Measurements from ENCODE around the gene SFMBT2.

SFMBT2 gene

DNA sequence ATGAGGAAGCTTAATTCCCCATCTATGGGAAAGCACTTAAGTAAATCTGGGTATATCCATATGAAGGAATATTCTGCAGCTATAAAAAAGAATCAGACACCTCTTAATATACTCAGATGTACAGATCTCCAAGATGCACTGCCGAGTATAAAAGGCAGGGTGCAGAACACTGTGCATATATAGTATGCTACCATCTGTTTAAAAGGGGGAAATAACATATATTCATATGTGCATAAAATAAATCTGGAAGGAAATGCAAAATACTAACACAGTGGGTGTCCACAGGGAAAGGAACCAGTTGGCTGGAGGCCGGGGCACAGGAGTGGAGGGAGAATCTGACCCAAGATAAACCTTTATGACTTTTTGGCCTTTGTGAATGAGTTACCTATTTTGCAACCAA, 201.4 kb downstream of the SFMBT2 start:
- no peak overlapping the region for H3K4me3 ChIP-seq (ENCODE audit: low read depth, low read length)
- TF ChIP-seq, protein P1, sequence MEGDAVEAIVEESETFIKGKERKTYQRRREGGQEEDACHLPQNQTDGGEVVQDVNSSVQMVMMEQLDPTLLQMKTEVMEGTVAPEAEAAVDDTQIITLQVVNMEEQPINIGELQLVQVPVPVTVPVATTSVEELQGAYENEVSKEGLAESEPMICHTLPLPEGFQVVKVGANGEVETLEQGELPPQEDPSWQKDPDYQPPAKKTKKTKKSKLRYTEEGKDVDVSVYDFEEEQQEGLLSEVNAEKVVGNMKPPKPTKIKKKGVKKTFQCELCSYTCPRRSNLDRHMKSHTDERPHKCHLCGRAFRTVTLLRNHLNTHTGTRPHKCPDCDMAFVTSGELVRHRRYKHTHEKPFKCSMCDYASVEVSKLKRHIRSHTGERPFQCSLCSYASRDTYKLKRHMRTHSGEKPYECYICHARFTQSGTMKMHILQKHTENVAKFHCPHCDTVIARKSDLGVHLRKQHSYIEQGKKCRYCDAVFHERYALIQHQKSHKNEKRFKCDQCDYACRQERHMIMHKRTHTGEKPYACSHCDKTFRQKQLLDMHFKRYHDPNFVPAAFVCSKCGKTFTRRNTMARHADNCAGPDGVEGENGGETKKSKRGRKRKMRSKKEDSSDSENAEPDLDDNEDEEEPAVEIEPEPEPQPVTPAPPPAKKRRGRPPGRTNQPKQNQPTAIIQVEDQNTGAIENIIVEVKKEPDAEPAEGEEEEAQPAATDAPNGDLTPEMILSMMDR (IDR thresholded peaks at IDR 0.05; ENCODE audit: control insufficient read depth, extremely low read depth, insufficient read depth), result no peak
- DNase-seq (ENCODE audit: low read depth), result no peak

DNA sequence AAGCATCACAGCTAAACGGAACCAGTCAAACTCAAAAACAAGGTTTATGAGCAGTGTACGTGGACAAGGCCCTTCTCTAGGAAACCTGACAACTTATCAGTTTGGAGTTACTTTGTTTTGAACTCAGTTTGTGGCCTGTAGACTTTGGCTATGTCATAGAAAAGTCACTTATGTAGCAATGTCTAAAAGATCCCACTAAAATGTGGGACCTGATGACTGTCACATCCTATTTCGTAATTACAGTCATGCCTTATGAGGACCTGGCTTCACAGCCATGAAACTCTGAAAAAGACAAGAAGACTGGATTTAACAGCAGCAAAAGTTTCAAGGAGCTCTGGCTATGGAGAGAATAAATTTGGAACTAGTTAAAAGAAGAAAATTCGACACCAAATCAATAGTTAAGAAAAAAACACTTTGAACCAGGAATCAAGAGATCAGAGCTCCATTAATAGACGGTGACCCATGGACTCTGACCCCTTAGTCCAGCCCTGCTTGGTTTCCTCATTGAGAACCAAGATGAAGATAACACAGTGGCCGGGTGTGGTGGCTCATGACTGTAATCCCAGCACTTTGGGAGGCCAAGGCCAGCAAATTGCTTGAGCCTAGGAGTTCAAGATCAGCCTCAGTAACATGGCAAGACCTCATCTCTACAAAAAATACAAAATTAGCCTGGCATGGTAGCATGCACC, 204.3 kb downstream of the SFMBT2 start:
- no peak for DNase-seq (ENCODE audit: low read depth)
- H3K4me3 ChIP-seq (ENCODE audit: low read depth, low read length), result no peak overlapping the region
- TF ChIP-seq, protein P1 (IDR thresholded peaks at IDR 0.05; ENCODE audit: control insufficient read depth, extremely low read depth, insufficient read depth), result no peak

DNA sequence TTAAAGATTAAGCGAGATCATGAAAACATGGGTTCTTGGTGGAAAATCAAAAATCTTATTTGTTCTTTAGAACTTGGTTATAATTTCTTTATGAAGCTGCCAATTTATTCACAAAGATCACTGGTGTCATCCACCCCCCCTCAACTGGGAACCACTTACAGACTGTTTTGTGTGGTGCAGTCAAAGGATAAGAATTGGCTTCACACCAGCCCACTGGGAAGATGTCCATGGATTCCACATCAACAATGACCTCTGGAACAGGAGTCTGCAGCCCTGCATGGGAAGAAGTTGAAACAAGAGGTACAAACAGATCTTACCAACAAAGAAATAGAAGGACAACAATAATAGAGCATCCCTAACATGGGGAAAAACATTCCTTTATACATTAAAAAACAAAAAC, 205.2 kb downstream of the SFMBT2 start:
- no peak overlapping the region for H3K4me3 ChIP-seq (ENCODE audit: low read depth, low read length)
- no peak for DNase-seq (ENCODE audit: low read depth)
- TF ChIP-seq, protein P1 (IDR thresholded peaks at IDR 0.05; ENCODE audit: control insufficient read depth, extremely low read depth, insufficient read depth), result no peak

DNA sequence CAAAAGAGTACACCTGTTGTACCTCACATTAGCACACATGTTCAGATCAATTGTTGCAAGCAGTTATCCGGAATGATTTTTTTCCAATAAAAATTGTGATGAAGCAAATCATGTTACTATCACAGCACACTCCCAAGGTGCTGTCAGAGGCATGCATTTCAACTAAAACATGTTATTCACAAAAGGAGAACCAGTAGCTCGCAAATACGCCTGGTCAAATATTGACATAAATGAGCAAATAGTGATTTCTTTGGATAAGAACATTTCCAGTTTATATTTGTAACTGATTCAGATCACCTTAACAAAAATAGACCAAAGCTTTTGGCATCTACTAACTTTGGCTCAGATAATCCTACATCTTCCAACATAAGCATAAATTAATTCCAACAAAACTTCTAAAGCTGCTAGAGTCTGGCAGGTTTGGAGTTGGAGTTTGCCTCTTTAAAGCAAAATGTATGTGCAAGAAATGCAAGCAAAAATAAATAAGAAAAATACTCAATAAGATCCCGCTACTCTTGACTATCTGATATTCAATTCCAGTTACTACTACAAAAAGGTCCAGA, 208.0 kb downstream of the SFMBT2 start:
- TF ChIP-seq, protein P1 (IDR thresholded peaks at IDR 0.05; ENCODE audit: control insufficient read depth, extremely low read depth, insufficient read depth), result no peak
- peak; percentile 79 for DNase-seq (ENCODE audit: low read depth)
- no peak overlapping the region for H3K4me3 ChIP-seq (ENCODE audit: low read depth, low read length)

DNA sequence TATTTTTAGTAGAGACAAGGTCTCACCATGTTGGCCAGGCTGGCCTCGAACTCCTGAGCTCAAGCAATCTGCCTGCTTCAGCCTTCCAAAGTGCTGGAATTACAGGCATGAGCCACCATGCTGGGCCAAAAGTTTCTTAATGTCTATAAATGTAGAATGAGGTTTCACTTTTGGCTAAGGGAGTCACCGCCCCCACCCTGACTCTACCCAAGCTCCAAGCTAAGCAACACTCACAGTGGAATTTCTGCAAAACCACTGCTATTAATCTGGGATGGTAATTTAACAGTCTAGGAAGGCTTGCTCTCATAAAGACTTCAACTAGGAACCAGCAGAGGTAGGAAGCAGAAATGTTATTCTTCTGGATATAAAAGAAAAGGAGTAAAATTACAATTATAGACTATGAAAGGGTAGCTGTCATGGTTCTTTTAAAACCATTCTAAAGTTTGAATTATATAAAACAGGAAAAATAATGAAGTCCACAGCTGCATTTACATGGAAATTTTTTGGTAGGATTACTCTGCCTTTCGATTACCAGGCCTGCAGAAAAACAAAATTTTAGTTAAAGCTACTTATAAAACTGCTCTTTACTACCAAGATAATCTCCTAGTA, 211.6 kb downstream of the SFMBT2 start:
- TF ChIP-seq, protein P1 (IDR thresholded peaks at IDR 0.05; ENCODE audit: control insufficient read depth, extremely low read depth, insufficient read depth), result no peak
- no peak overlapping the region for H3K4me3 ChIP-seq (ENCODE audit: low read depth, low read length)
- DNase-seq (ENCODE audit: low read depth), result no peak

DNA sequence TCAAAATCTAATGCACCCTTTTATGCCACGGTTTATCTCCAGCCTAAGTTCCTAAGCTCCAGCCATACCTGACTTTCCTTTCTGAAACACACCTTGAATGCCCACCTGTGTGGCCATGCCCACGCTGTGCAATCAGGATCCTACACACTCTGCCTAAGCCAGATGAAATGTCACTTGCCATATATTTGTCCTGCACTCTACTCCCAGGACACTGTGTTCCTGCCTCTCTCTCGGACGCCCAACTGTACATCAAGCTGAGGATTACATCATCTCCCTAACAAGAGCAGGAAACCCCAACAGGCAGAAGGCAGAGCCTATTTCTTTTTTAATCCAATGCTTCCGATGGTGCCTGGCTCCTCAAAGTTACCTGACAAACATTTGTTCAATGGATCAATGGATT, 214.6 kb downstream of the SFMBT2 start:
- TF ChIP-seq, protein P1 (IDR thresholded peaks at IDR 0.05; ENCODE audit: control insufficient read depth, extremely low read depth, insufficient read depth), result no peak
- no peak for DNase-seq (ENCODE audit: low read depth)
- H3K4me3 ChIP-seq (ENCODE audit: low read depth, low read length), result no peak overlapping the region

All from LNCaP clone FGC (cell line).